H1 (cell line): ENCODE data around the gene ISOC2. TPM values are rescaled to one million over a fixed set of nuclear protein-coding genes. Genes with fewer than 3 reads are reported as not detected.

Source experiments
- CTCF ChIA-PET: fragments of 300-600 bp; sonication (Branson Sonifier 250); formaldehyde crosslinking; loops from one replicate; lab custom pipeline; 2021; ENCODE audit not compliant: partially characterized antibody; lab: Charles Lee
- POLR2A ChIA-PET: fragments of 300-600 bp; sonication (Branson Sonifier 250); formaldehyde crosslinking; loops from one replicate; lab custom pipeline; 2021; ENCODE audit warnings: inconsistent platforms; ENCODE audit not compliant: partially characterized antibody; lab: Charles Lee
- DNase-seq, 2 experiments: peaks; one replicate each; pipeline versions ENCODE4 v3.0.0 to v3.0.0-alpha.2; 2010 to 2022; ENCODE audit warnings: low spot score in 2 of 2, low read depth in 1 of 2, mixed read lengths in 1 of 2
- FAIRE-seq: peaks from 2 replicates; lab custom pipeline; 2011; peaks lifted over from hg19 to GRCh38; lab: Jason Lieb, UNC
- H2AFZ ChIP-seq: 2 replicates; pipeline ENCODE4 v1.8.1; 2012; ENCODE audit warnings: low read length, inconsistent platforms
- H2AK5ac ChIP-seq: 2 replicates; pipeline ENCODE4 v1.6.1; 2013; ENCODE audit warnings: low read depth, low read length
- H2BK120ac ChIP-seq: replicated peaks from 2 replicates; pipeline ENCODE3; 2013; ENCODE audit warnings: low read depth, low read length, inconsistent platforms
- H2BK12ac ChIP-seq: 2 replicates; pipeline ENCODE4 v1.6.1; 2013; ENCODE audit warnings: low read depth, low read length
- H2BK15ac ChIP-seq: 2 replicates; pipeline ENCODE4 v1.6.1; 2013; ENCODE audit warnings: low read length
- H2BK20ac ChIP-seq: 2 replicates; pipeline ENCODE4 v1.6.1; 2013; ENCODE audit warnings: low read length
- H2BK5ac ChIP-seq: 2 replicates; pipeline ENCODE4 v1.6.1; 2013; ENCODE audit warnings: low read depth, low read length
- H3K14ac ChIP-seq: 2 replicates; pipeline ENCODE4 v1.6.1; 2013; ENCODE audit warnings: inconsistent platforms; ENCODE audit not compliant: insufficient read length
- H3K18ac ChIP-seq: 2 replicates; pipeline ENCODE4 v1.6.1; 2013; ENCODE audit warnings: low read length; ENCODE audit errors: extremely low read depth
- H3K23ac ChIP-seq: 2 replicates; pipeline ENCODE4 v1.6.1; 2013; ENCODE audit warnings: inconsistent platforms; ENCODE audit not compliant: insufficient read length
- H3K23me2 ChIP-seq: 2 replicates; pipeline ENCODE4 v1.6.1; 2013; ENCODE audit warnings: low read depth, low read length
- H3K27ac ChIP-seq: 2 replicates; pipeline ENCODE4 v1.6.1; 2011; ENCODE audit warnings: low read depth, low read length, inconsistent platforms
- H3K27me3 ChIP-seq, 4 experiments: replicated peaks in 1 of 4; 1 replicate in 1 of 4; 2 replicates in 3 of 4; pipeline versions ENCODE4 v1.6.1 to v1.8.1; 2011 to 2013; ENCODE audit warnings: low read length in 3 of 4, mild to moderate bottlenecking in 3 of 4, inconsistent platforms in 2 of 4, mixed read lengths in 2 of 4, moderate library complexity in 1 of 4; ENCODE audit not compliant: control insufficient read depth in 3 of 4, insufficient read depth in 3 of 4; ENCODE audit errors: extremely low read depth in 1 of 4
- H3K36me3 ChIP-seq, 4 experiments: 2 replicates each; pipeline versions ENCODE4 v1.6.1 to v1.8.1; 2011 to 2013; ENCODE audit warnings: mild to moderate bottlenecking in 4 of 4, low read length in 3 of 4, moderate library complexity in 2 of 4, control low read depth in 1 of 4, inconsistent platforms in 1 of 4; ENCODE audit not compliant: insufficient read depth in 4 of 4, control insufficient read depth in 2 of 4
- H3K4ac ChIP-seq: replicated peaks from 2 replicates; pipeline ENCODE3; 2013; ENCODE audit warnings: low read length, low read depth, mixed read lengths, inconsistent platforms; ENCODE audit not compliant: insufficient read length
- H3K4me1 ChIP-seq, 4 experiments: replicated peaks in 1 of 4; 1 replicate in 1 of 4; 2 replicates in 3 of 4; pipeline versions ENCODE4 v1.6.1 to v1.8.1; 2011 to 2013; ENCODE audit warnings: low read length in 3 of 4, inconsistent platforms in 2 of 4, mixed read lengths in 1 of 4; ENCODE audit not compliant: insufficient read depth in 4 of 4, control insufficient read depth in 3 of 4
- H3K4me2 ChIP-seq, 2 experiments: 2 replicates each; pipeline versions ENCODE4 v1.6.1 to v1.8.1; 2011 to 2013; ENCODE audit warnings: low read depth in 2 of 2, low read length in 2 of 2, control low read depth in 1 of 2, inconsistent platforms in 1 of 2, mild to moderate bottlenecking in 1 of 2; ENCODE audit not compliant: insufficient read depth in 1 of 2
- H3K4me3 ChIP-seq, 4 experiments: fragments of 200-600, 300-600 bp in 1 of 4; sonication (generic), shearing (Covaris generic), sonication (Bioruptor Twin) in 1 of 4; 2 replicates each; pipeline versions ENCODE4 v1.5.1 to v1.8.1; 2011 to 2016; ENCODE audit warnings: low read length in 4 of 4, low read depth in 3 of 4, control low read depth in 2 of 4, inconsistent platforms in 2 of 4, mild to moderate bottlenecking in 2 of 4, mixed read lengths in 1 of 4, moderate library complexity in 1 of 4; ENCODE audit not compliant: insufficient read depth in 2 of 4; ENCODE audit errors: extremely low read depth in 1 of 4
- H3K56ac ChIP-seq: replicated peaks from 2 replicates; pipeline ENCODE3; 2013; ENCODE audit warnings: low read depth, mild to moderate bottlenecking, mixed read lengths, low read length, inconsistent platforms; ENCODE audit not compliant: insufficient read length
- H3K79me1 ChIP-seq: 2 replicates; pipeline ENCODE4 v1.6.1; 2013; ENCODE audit warnings: low read depth, low read length, control low read depth
- H3K79me2 ChIP-seq, 2 experiments: 2 replicates each; pipeline versions ENCODE4 v1.6.1 to v1.8.1; 2012 to 2013; ENCODE audit warnings: low read length in 2 of 2, mild to moderate bottlenecking in 2 of 2, inconsistent platforms in 1 of 2; ENCODE audit not compliant: insufficient read depth in 2 of 2, control insufficient read depth in 1 of 2
- H3K9ac ChIP-seq, 4 experiments: replicated peaks in 1 of 4; 1 replicate in 1 of 4; 2 replicates in 3 of 4; pipeline versions ENCODE4 v1.6.1 to v1.8.1; 2011 to 2013; ENCODE audit warnings: low read depth in 3 of 4, low read length in 3 of 4, control low read depth in 2 of 4, mild to moderate bottlenecking in 2 of 4, moderate library complexity in 2 of 4, inconsistent platforms in 1 of 4; ENCODE audit errors: extremely low read depth in 1 of 4
- H3K9me3 ChIP-seq, 2 experiments: 2 replicates each; pipeline versions ENCODE4 v1.6.1 to v1.8.1; 2012 to 2013; ENCODE audit warnings: mild to moderate bottlenecking in 2 of 2, moderate library complexity in 2 of 2, control low read depth in 1 of 2, inconsistent platforms in 1 of 2, low read depth in 1 of 2, low read length in 1 of 2, mixed read lengths in 1 of 2; ENCODE audit not compliant: insufficient read depth in 2 of 2
- H4K20me1 ChIP-seq, 2 experiments: replicated peaks in 1 of 2; 2 replicates each; pipeline versions ENCODE3 to v1.8.1; 2011 to 2013; ENCODE audit warnings: inconsistent platforms in 2 of 2, low read length in 2 of 2, mild to moderate bottlenecking in 1 of 2; ENCODE audit not compliant: insufficient read depth in 2 of 2, control insufficient read depth in 1 of 2
- H4K5ac ChIP-seq: 2 replicates; pipeline ENCODE4 v1.6.1; 2013; ENCODE audit warnings: low read length, low read depth, mixed read lengths, inconsistent platforms; ENCODE audit not compliant: insufficient read length
- H4K8ac ChIP-seq: 2 replicates; pipeline ENCODE4 v1.8.0; 2013; ENCODE audit warnings: mild to moderate bottlenecking, moderate library complexity, low read length, inconsistent platforms; ENCODE audit not compliant: insufficient read depth; ENCODE audit errors: extremely low read depth
- H4K91ac ChIP-seq: replicated peaks from 2 replicates; pipeline ENCODE3; 2013; ENCODE audit warnings: low read length, mixed read lengths, inconsistent platforms; ENCODE audit not compliant: insufficient read length
- CHD2 ChIP-seq: IDR thresholded peaks from 2 replicates; pipeline ENCODE4 v1.6.1; 2012; ENCODE audit warnings: low read length, improper control_type of control experiment
- EGR1 ChIP-seq: IDR thresholded peaks from 2 replicates; pipeline ENCODE4 v1.6.1; 2011; ENCODE audit warnings: low read depth, low read length, borderline replicate concordance
- FOSL1 ChIP-seq: IDR thresholded peaks from 2 replicates; pipeline ENCODE4 v1.6.1; 2011; ENCODE audit warnings: mild to moderate bottlenecking, low read depth, low read length, moderate library complexity; ENCODE audit not compliant: insufficient read depth
- GABPA ChIP-seq: IDR thresholded peaks from 2 replicates; pipeline ENCODE4 v1.6.1; 2011; ENCODE audit warnings: mild to moderate bottlenecking, low read length, moderate library complexity, borderline replicate concordance; ENCODE audit not compliant: insufficient read depth
- RAD21 ChIP-seq, 2 experiments: IDR thresholded peaks in 1 of 2; conservative IDR thresholded peaks in 1 of 2; 2 replicates each; pipeline ENCODE4 v1.6.1; 2011; ENCODE audit warnings: low read depth in 2 of 2, low read length in 2 of 2, improper control_type of control experiment in 1 of 2, inconsistent platforms in 1 of 2, mild to moderate bottlenecking in 1 of 2, moderate library complexity in 1 of 2
- SAP30 ChIP-seq: fragments of 300-600 bp; sonication (generic); IDR thresholded peaks from 2 replicates; pipeline ENCODE4 v1.7.1; 2012; ENCODE audit warnings: low read length, moderate library complexity, mild to moderate bottlenecking, inconsistent platforms; ENCODE audit not compliant: insufficient read depth, insufficient replicate concordance
- SIX5 ChIP-seq: IDR thresholded peaks from 2 replicates; pipeline ENCODE4 v1.6.1; 2011; ENCODE audit warnings: mild to moderate bottlenecking, low read depth, low read length
- WGBS, 2 experiments: shearing (Covaris generic) in 1 of 2; methylation state at CpG; one replicate each; pipeline versions ENCODE4 v1.1.6 to v1.1.7; 2013 to 2015; ENCODE audit warnings: low lambda C conversion rate in 2 of 2, mixed read lengths in 2 of 2, inconsistent platforms in 1 of 2, low coverage in 1 of 2, missing lambda C conversion rate in 1 of 2; ENCODE audit not compliant: insufficient replicate concordance in 2 of 2, insufficient coverage in 1 of 2, insufficient read length in 1 of 2; ENCODE audit errors: extremely low coverage in 1 of 2, missing lambda C conversion rate in 1 of 2; 5-methylcytosine and 5-hydroxymethylcytosine counted together
- polyA plus RNA-seq, 7 experiments: library from polyadenylated mRNA; depleted of rRNA in 3 of 7; stranded (reverse) in 5 of 7; unstranded in 2 of 7; fragments of >200 nt in 5 of 7; fragments of 200-250 nt in 2 of 7; gene quantifications; 1 replicate in 5 of 7; 2 replicates in 1 of 7; 4 replicates in 1 of 7; pipeline versions ENCODE4 v1.2.1 to v1.2.3, GENCODE V29; 2011 to 2013; ENCODE audit warnings: missing spikeins in 2 of 7, mixed read lengths in 2 of 7
- total RNA-seq: library from RNA; stranded (reverse); fragmentation: NEBNext Ultra II Directional; extraction: Animal tissue kit (Norgen Biotek cat#: 25700); gene quantifications from 2 replicates; pipeline ENCODE4 v1.2.1, GENCODE V29; 2021

The ISOC2 gene
- total and polyA plus RNA-seq, 2 of the 8 experiments (the other 6 are each of a cell fraction or from before 2014, with no cell fraction given): 96.9 to 152 TPM

GRCh38 chr19:55457683-55458457 is 3.6 kb downstream of the ISOC2 start:
- Histone ChIP-seq H2BK15ac (no peak overlapping the region), H3K23ac (no peak overlapping the region), H4K8ac (no peak overlapping the region), H3K4me1 (peaks cover 0 to 8% (median 3%) of the 10 kb centered on the region in 4 experiments; a peak in 4 of 7 replicates), H4K91ac (no peak overlapping the region), H3K56ac (no peak overlapping the region), H3K4me3 (no peak overlapping the region), H3K79me1 (peaks cover 13% of the 10 kb centered on the region), H3K36me3 (peaks cover 0 to 5% (median 0%) of the 10 kb centered on the region in 4 experiments; a peak in 2 of 8 replicates), H4K5ac (no peak overlapping the region), H3K23me2 (no peaks in the 10 kb centered on the region; the same call in 1 of the 2 replicates), H3K9me3 (no peaks in the 10 kb centered on the region), H2BK20ac (no peak overlapping the region), H3K4me2 (no peak overlapping the region), H4K20me1 (peaks cover 2 to 8% of the 10 kb centered on the region in 2 experiments), H2AFZ (no peak overlapping the region), H2AK5ac (no peak overlapping the region), H3K27me3 (no peaks in the 10 kb centered on the region), H2BK5ac (no peak overlapping the region), H3K4ac (no peak overlapping the region), H3K27ac (no peak overlapping the region), H3K79me2 (peaks cover 0 to 13% of the 10 kb centered on the region in 2 experiments; a peak in 2 of 4 replicates), H3K18ac (no peak overlapping the region), H3K14ac (no peak overlapping the region), H3K9ac (no peak overlapping the region), H2BK12ac (no peak overlapping the region), H2BK120ac (no peak overlapping the region)
- ChIA-PET POLR2A (interaction anchor here (1.2 to 1.4 kb wide), 2 partner anchors 10 to 50 kb away, joined by 3 to 5 read pairs; partner anchors contain the start of gene UBE2S), CTCF (interaction anchor here (1.0 to 1.6 kb wide), 4 partner anchors 10 to 46 kb away, joined by 3 to 7 read pairs (median 4); no protein-coding TSS in a partner anchor)
- TF ChIP-seq CHD2: no peak
- TF ChIP-seq SIX5: no peak
- no peak for TF ChIP-seq EGR1
- no peak for TF ChIP-seq RAD21 (IDR thresholded peaks at IDR 0.05 in 1 of 2, conservative IDR thresholded peaks at IDR 0.05 in 1 of 2; ENCODE audit: low read depth in 2 of 2, low read length in 2 of 2)
- TF ChIP-seq SAP30: no peak
- no peak for TF ChIP-seq FOSL1
- TF ChIP-seq GABPA: no peak
- 80% methylated on average over 15 of the region's 16 CpGs; no CpG with 5 or more reads in 1 of the 2 experiments for WGBS, 2 experiments
- FAIRE-seq (no peak), DNase-seq (no peak)
